ENCODE results near the gene ANGPTL3.
"Not testable (repeated sequence)": the region's sequence is repeated elsewhere in the genome, so short reads cannot be mapped to it uniquely, and the experiment has no call there.

ANGPTL3 gene

GRCh38 chr1:62601457-62601856 lies 4.1 kb downstream of the ANGPTL3 start:
- H3K4me3 Mint-ChIP-seq, result no peak overlapping the region
- ATAC-seq, result no peak
- no peaks in the 10 kb centered on the region for H3K9me3 Mint-ChIP-seq
- no peak for DNase-seq (ENCODE audit: low spot score in 2 of 2)
- H3K27ac Mint-ChIP-seq, result no peak overlapping the region
- no peaks in the 10 kb centered on the region for H3K36me3 Mint-ChIP-seq
- H3K4me1 Mint-ChIP-seq, result no peaks in the 10 kb centered on the region

GRCh38 chr1:62608905-62609304 lies 11.6 kb downstream of the ANGPTL3 start:
- no peak for DNase-seq (ENCODE audit: low spot score in 2 of 2)
- Mint-ChIP-seq H3K4me1 (no peaks in the 10 kb centered on the region), H3K9me3 (no peaks in the 10 kb centered on the region), H3K36me3 (no peaks in the 10 kb centered on the region), H3K27ac (no peak overlapping the region), H3K4me3 (no peak overlapping the region)
- no peak for ATAC-seq

- DNase-seq (ENCODE audit: low spot score in 2 of 2); ATAC-seq; H3K4me1 Mint-ChIP-seq; H3K27ac Mint-ChIP-seq; H3K36me3 Mint-ChIP-seq; H3K9me3 Mint-ChIP-seq; H3K4me3 Mint-ChIP-seq: not testable (repeated sequence)
Observed at GRCh38 chr1:62610588-62610987, 13.3 kb downstream of the ANGPTL3 start.

- no peak for DNase-seq (ENCODE audit: low spot score in 2 of 2)
- H3K27ac Mint-ChIP-seq, result no peak overlapping the region
- ATAC-seq, result no peak
Observed at GRCh38 chr1:62612770-62613169, 15.4 kb downstream of the ANGPTL3 start.

GRCh38 chr1:62613325-62613727 lies 16.0 kb downstream of the ANGPTL3 start:
- Mint-ChIP-seq H3K4me3 (no peak overlapping the region), H3K9me3 (no peaks in the 10 kb centered on the region), H3K36me3 (peaks cover 7% of the 10 kb centered on the region), H3K27ac (no peak overlapping the region), H3K4me1 (no peaks in the 10 kb centered on the region)
- ATAC-seq, result no peak
- no peak for DNase-seq (ENCODE audit: low spot score in 2 of 2)

More at GRCh38 chr1:62612770-62613169, 15.4 kb downstream of the ANGPTL3 start:
- Mint-ChIP-seq H3K9me3 (no peaks in the 10 kb centered on the region), H3K4me1 (no peaks in the 10 kb centered on the region), H3K4me3 (no peak overlapping the region), H3K36me3 (peaks cover 1% of the 10 kb centered on the region)

- Mint-ChIP-seq H3K36me3 (peaks cover 7% of the 10 kb centered on the region), H3K4me3 (no peak overlapping the region), H3K9me3 (no peaks in the 10 kb centered on the region), H3K27ac (peak overlapping the region; percentile 15), H3K4me1 (no peaks in the 10 kb centered on the region)
- ATAC-seq (no peak), DNase-seq (ENCODE audit: low spot score in 2 of 2) (no peak)
Observed at GRCh38 chr1:62613890-62614289, 16.6 kb downstream of the ANGPTL3 start.

GRCh38 chr1:62621907-62622306 lies 24.6 kb downstream of the ANGPTL3 start:
- Mint-ChIP-seq H3K9me3 (no peaks in the 10 kb centered on the region), H3K4me3 (no peak overlapping the region), H3K36me3 (peaks cover 16% of the 10 kb centered on the region), H3K27ac (no peak overlapping the region), H3K4me1 (peaks cover 7% of the 10 kb centered on the region)
- DNase-seq (ENCODE audit: low spot score in 2 of 2) (no peak), ATAC-seq (peak; percentile 99)

GRCh38 chr1:62625415-62625814 lies 28.1 kb downstream of the ANGPTL3 start:
- Mint-ChIP-seq H3K9me3 (no peaks in the 10 kb centered on the region), H3K4me1 (peaks cover 7% of the 10 kb centered on the region), H3K27ac (peak overlapping the region; percentile 75), H3K4me3 (no peak overlapping the region), H3K36me3 (peaks cover 12% of the 10 kb centered on the region)
- DNase-seq (ENCODE audit: low spot score in 2 of 2) (no peak), ATAC-seq (peak; percentile 73)

- no peaks in the 10 kb centered on the region for H3K9me3 Mint-ChIP-seq
- peaks cover 34% of the 10 kb centered on the region for H3K36me3 Mint-ChIP-seq
- H3K27ac Mint-ChIP-seq, result no peak overlapping the region
- DNase-seq (ENCODE audit: low spot score in 2 of 2) (no peak), ATAC-seq (no peak)
- peaks cover 7% of the 10 kb centered on the region for H3K4me1 Mint-ChIP-seq
- no peak overlapping the region for H3K4me3 Mint-ChIP-seq
Observed at GRCh38 chr1:62628506-62628905, 31.2 kb downstream of the ANGPTL3 start.

- no peak for ATAC-seq
- DNase-seq (ENCODE audit: low spot score in 2 of 2), result no peak
- no peaks in the 10 kb centered on the region for H3K9me3 Mint-ChIP-seq
- H3K4me1 Mint-ChIP-seq, result no peaks in the 10 kb centered on the region
- peaks cover 6% of the 10 kb centered on the region for H3K36me3 Mint-ChIP-seq
- H3K4me3 Mint-ChIP-seq, result no peak overlapping the region
- H3K27ac Mint-ChIP-seq, result no peak overlapping the region
Observed at GRCh38 chr1:62637392-62638105, 40.2 kb downstream of the ANGPTL3 start.

GRCh38 chr1:62643283-62643682 lies 46.0 kb downstream of the ANGPTL3 start:
- peaks cover 6% of the 10 kb centered on the region for H3K36me3 Mint-ChIP-seq
- no peak for ATAC-seq
- no peaks in the 10 kb centered on the region for H3K4me1 Mint-ChIP-seq

GRCh38 chr1:62652387-62652786 lies 55.1 kb downstream of the ANGPTL3 start:
- Mint-ChIP-seq H3K4me1 (no peaks in the 10 kb centered on the region), H3K27ac (no peak overlapping the region)
- no peak for ATAC-seq

More at GRCh38 chr1:62643283-62643682, 46.0 kb downstream of the ANGPTL3 start:
- no peak overlapping the region for H3K4me3 Mint-ChIP-seq
- no peak for DNase-seq (ENCODE audit: low spot score in 2 of 2)
- H3K27ac Mint-ChIP-seq, result no peak overlapping the region
- H3K9me3 Mint-ChIP-seq, result peaks cover 4% of the 10 kb centered on the region

GRCh38 chr1:62654744-62655143 lies 57.4 kb downstream of the ANGPTL3 start:
- Mint-ChIP-seq H3K9me3 (no peaks in the 10 kb centered on the region), H3K27ac (no peak overlapping the region), H3K36me3 (no peaks in the 10 kb centered on the region), H3K4me1 (no peaks in the 10 kb centered on the region), H3K4me3 (no peak overlapping the region)
- ATAC-seq (no peak), DNase-seq (ENCODE audit: low spot score in 2 of 2) (no peak)

More at GRCh38 chr1:62652387-62652786, 55.1 kb downstream of the ANGPTL3 start:
- no peak overlapping the region for H3K4me3 Mint-ChIP-seq
- H3K36me3 Mint-ChIP-seq, result no peaks in the 10 kb centered on the region
- no peak for DNase-seq (ENCODE audit: low spot score in 2 of 2)
- no peaks in the 10 kb centered on the region for H3K9me3 Mint-ChIP-seq

Data from stimulated activated effector memory CD8-positive, alpha-beta T cell treated with anti-CD3 and anti-CD28 coated beads, Interleukin-12 subunit alpha, Interleukin-12 subunit beta, amount 100 ng/mL, for 72 hours (primary cell).